ENCODE measurements around the gene NOVA2. TPM values are rescaled to one million over a fixed set of nuclear protein-coding genes. Genes with fewer than 3 reads are reported as not detected.

Gene NOVA2
- total and polyA plus RNA-seq, 2 experiments from 2014 or later = 0.08 TPM; not detected in 1

GRCh38 chr19:45922281-45922680 lies 51.4 kb downstream of the NOVA2 start:
- no peaks in the 10 kb centered on the region for H3K27me3 ChIP-seq
- WGBS (ENCODE audit: low lambda C conversion rate, missing lambda C conversion rate) = 60% methylated on average over 9 of the region's 9 CpGs
- H3K4me2 ChIP-seq = no peak overlapping the region

DNA sequence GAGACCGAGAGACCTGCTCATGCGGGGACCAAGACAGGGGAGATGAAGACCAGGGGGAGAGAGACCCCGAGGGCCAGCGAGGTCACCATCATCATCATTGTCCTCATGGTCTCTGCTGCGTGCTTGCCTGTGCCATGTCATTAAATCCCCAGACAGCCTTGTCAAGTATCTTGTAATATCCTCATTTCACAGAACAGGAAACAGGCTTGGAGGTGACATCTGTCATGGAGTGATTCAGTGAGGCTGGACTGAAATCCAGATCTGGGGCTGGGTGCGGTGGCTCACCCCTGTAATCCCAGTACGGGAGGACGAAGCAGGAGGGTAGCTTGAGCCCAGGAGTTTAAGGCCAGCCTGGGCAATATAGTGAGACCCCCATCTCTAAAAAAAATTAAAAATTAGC lies 53.2 kb downstream of the NOVA2 start:
- Histone ChIP-seq H3K36me3 (replicated peaks; ENCODE audit: insufficient read depth, low read depth) (no peaks in the 10 kb centered on the region), H3K9me3 (ENCODE audit: low read depth) (no peaks in the 10 kb centered on the region), H3K4me3 (no peak overlapping the region), H3K27me3 (no peaks in the 10 kb centered on the region), H3K79me2 (no peaks in the 10 kb centered on the region), H2AFZ (no peak overlapping the region), H4K20me1 (ENCODE audit: insufficient read depth, poor library complexity, severe bottlenecking) (no peaks in the 10 kb centered on the region), H3K27ac (no peak overlapping the region), H3K4me1 (ENCODE audit: insufficient read depth) (no peaks in the 10 kb centered on the region), H3K9me2 (replicated peaks; ENCODE audit: insufficient read depth) (no peaks in the 10 kb centered on the region), H3K4me2 (no peak overlapping the region)
- 90% methylated on average over 8 of the region's 8 CpGs for WGBS (ENCODE audit: low lambda C conversion rate, missing lambda C conversion rate)
- DNase-seq (ENCODE audit: low spot score) = no peak
- TF ChIP-seq, protein P1, sequence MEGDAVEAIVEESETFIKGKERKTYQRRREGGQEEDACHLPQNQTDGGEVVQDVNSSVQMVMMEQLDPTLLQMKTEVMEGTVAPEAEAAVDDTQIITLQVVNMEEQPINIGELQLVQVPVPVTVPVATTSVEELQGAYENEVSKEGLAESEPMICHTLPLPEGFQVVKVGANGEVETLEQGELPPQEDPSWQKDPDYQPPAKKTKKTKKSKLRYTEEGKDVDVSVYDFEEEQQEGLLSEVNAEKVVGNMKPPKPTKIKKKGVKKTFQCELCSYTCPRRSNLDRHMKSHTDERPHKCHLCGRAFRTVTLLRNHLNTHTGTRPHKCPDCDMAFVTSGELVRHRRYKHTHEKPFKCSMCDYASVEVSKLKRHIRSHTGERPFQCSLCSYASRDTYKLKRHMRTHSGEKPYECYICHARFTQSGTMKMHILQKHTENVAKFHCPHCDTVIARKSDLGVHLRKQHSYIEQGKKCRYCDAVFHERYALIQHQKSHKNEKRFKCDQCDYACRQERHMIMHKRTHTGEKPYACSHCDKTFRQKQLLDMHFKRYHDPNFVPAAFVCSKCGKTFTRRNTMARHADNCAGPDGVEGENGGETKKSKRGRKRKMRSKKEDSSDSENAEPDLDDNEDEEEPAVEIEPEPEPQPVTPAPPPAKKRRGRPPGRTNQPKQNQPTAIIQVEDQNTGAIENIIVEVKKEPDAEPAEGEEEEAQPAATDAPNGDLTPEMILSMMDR (IDR thresholded peaks at IDR 0.05; ENCODE audit: poor library complexity) = no peak
- TF ChIP-seq EZH2 (IDR thresholded peaks at IDR 0.05; ENCODE audit: borderline replicate concordance) (no peak), EZH2phosphoT487 (IDR thresholded peaks at IDR 0.05; ENCODE audit: low read depth, severe bottlenecking, unreplicated experiment) (no peak)

More at GRCh38 chr19:45922281-45922680, 51.4 kb downstream of the NOVA2 start:
- Histone ChIP-seq H3K36me3 (replicated peaks; ENCODE audit: insufficient read depth, low read depth) (no peaks in the 10 kb centered on the region), H3K27ac (no peak overlapping the region), H3K4me3 (no peak overlapping the region), H3K9me2 (replicated peaks; ENCODE audit: insufficient read depth) (no peaks in the 10 kb centered on the region), H3K4me1 (ENCODE audit: insufficient read depth) (no peaks in the 10 kb centered on the region), H3K9me3 (ENCODE audit: low read depth) (no peaks in the 10 kb centered on the region), H2AFZ (no peak overlapping the region), H3K79me2 (no peaks in the 10 kb centered on the region), H4K20me1 (ENCODE audit: insufficient read depth, poor library complexity, severe bottlenecking) (no peaks in the 10 kb centered on the region)
- TF ChIP-seq, protein P1 (IDR thresholded peaks at IDR 0.05; ENCODE audit: poor library complexity) = no peak
- TF ChIP-seq EZH2 (IDR thresholded peaks at IDR 0.05; ENCODE audit: borderline replicate concordance) (no peak), EZH2phosphoT487 (IDR thresholded peaks at IDR 0.05; ENCODE audit: low read depth, severe bottlenecking, unreplicated experiment) (no peak)
- DNase-seq (ENCODE audit: low spot score) = no peak

DNA sequence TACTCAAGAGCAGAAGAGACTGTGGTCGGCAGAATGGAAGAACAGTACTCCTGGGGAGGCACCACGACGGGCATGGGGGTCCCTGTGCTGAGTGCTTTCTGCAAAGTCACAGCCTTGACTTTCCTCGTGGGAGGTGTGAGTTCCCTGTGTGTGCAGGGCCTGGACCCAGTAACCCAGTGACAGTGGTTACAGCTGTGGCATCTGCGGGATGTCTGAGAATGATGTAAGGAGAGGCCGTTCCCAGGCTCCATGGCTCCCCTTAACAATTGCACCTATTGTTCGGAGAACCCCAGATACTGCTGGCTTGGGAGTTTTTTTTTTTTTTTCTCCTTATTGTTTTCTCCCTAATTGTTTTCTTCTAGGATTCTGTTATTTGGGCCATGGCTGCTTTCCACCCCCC lies 54.0 kb downstream of the NOVA2 start:
- no peaks in the 10 kb centered on the region for H3K27me3 ChIP-seq
- no peaks in the 10 kb centered on the region for H3K79me2 ChIP-seq

More for the DNA sequence above, 54.0 kb downstream of the NOVA2 start:
- no peak for DNase-seq (ENCODE audit: low spot score)
- H3K4me3 ChIP-seq = no peak overlapping the region
- no peak for TF ChIP-seq EZH2phosphoT487 (IDR thresholded peaks at IDR 0.05; ENCODE audit: low read depth, severe bottlenecking, unreplicated experiment)
- TF ChIP-seq EZH2 (IDR thresholded peaks at IDR 0.05; ENCODE audit: borderline replicate concordance) = no peak
- TF ChIP-seq, protein P1 (IDR thresholded peaks at IDR 0.05; ENCODE audit: poor library complexity) = no peak
- no peak overlapping the region for H3K27ac ChIP-seq
- H3K36me3 ChIP-seq (replicated peaks; ENCODE audit: insufficient read depth, low read depth) = no peaks in the 10 kb centered on the region
- H3K4me1 ChIP-seq (ENCODE audit: insufficient read depth) = no peaks in the 10 kb centered on the region
- no peaks in the 10 kb centered on the region for H4K20me1 ChIP-seq (ENCODE audit: insufficient read depth, poor library complexity, severe bottlenecking)
- H2AFZ ChIP-seq = no peak overlapping the region
- H3K4me2 ChIP-seq = no peak overlapping the region
- H3K9me2 ChIP-seq (replicated peaks; ENCODE audit: insufficient read depth) = no peaks in the 10 kb centered on the region
- 74% methylated on average over 7 of the region's 7 CpGs for WGBS (ENCODE audit: low lambda C conversion rate, missing lambda C conversion rate)
- no peaks in the 10 kb centered on the region for H3K9me3 ChIP-seq (ENCODE audit: low read depth)

All from hepatocyte (in vitro differentiated cells).